CD4-positive, alpha-beta T cell (primary cell): ENCODE data around the gene NQO2. TPM values are rescaled to one million over a fixed set of nuclear protein-coding genes. Genes with fewer than 3 reads are reported as not detected.

Source experiments
- ATAC-seq: fragments of 200-7000 bp; cut with Tn5 transposase; one replicate; pipeline ENCODE4 v1.10.0; 2022; ENCODE audit warnings: mild to moderate bottlenecking; ENCODE audit not compliant: poor library complexity
- CTCF ChIA-PET: fragments of 350-600 bp; sonication (Branson Sonifier 250); formaldehyde crosslinking; loops from one replicate; lab custom pipeline; 2021; ENCODE audit warnings: antibody characterized with exemption, inconsistent platforms; lab: Charles Lee
- POLR2A ChIA-PET: fragments of 350-600 bp; sonication (Branson Sonifier 250); formaldehyde crosslinking; loops from one replicate; lab custom pipeline; 2021; ENCODE audit warnings: antibody characterized with exemption, inconsistent platforms; lab: Charles Lee
- DNase-seq, 14 experiments: peaks; one replicate each; pipeline ENCODE4 v3.0.0-alpha.2; 2013 to 2020; ENCODE audit warnings: mixed read lengths in 2 of 14
- H3K27ac ChIP-seq, 2 donors: one replicate each; pipeline versions ENCODE4 v1.5.1 to v1.7.0; 2013; ENCODE audit warnings: low read length in 2 of 2, low read depth in 1 of 2, mild to moderate bottlenecking in 1 of 2
- H3K27me3 ChIP-seq, 2 experiments: 1 replicate in 1 of 2; 2 replicates in 1 of 2; pipeline versions ENCODE4 v1.6.1 to v1.7.0; 2013; ENCODE audit warnings: low read length in 2 of 2, control low read depth in 1 of 2, mild to moderate bottlenecking in 1 of 2, moderate library complexity in 1 of 2; ENCODE audit not compliant: insufficient read depth in 2 of 2, control insufficient read depth in 1 of 2
- H3K36me3 ChIP-seq: one replicate; pipeline ENCODE4 v1.6.1; 2013; ENCODE audit warnings: low read length, control low read depth; ENCODE audit not compliant: insufficient read depth
- H3K4me1 ChIP-seq: one replicate; pipeline ENCODE4 v1.6.1; 2013; ENCODE audit warnings: low read length, control low read depth; ENCODE audit not compliant: insufficient read depth
- H3K4me3 ChIP-seq: one replicate; pipeline ENCODE4 v1.5.1; 2013; ENCODE audit warnings: mild to moderate bottlenecking, low read length, moderate library complexity
- H3K9me3 ChIP-seq, 2 experiments: 1 replicate in 1 of 2; 2 replicates in 1 of 2; pipeline versions ENCODE4 v1.6.1 to v1.7.0; 2013; ENCODE audit warnings: low read length in 2 of 2, mild to moderate bottlenecking in 2 of 2, control low read depth in 1 of 2, moderate library complexity in 1 of 2; ENCODE audit not compliant: control insufficient read depth in 1 of 2, insufficient read depth in 1 of 2
- H3K27ac Mint-ChIP-seq: one replicate; pipeline ENCODE4 v1.8.0; 2020; ENCODE audit warnings: mixed read lengths
- H3K27me3 Mint-ChIP-seq: one replicate; pipeline ENCODE4 v1.8.0; 2021; ENCODE audit warnings: mixed read lengths
- H3K36me3 Mint-ChIP-seq: one replicate; pipeline ENCODE4 v1.8.0; 2021; ENCODE audit warnings: low read depth, mixed read lengths
- H3K4me1 Mint-ChIP-seq: one replicate; pipeline ENCODE4 v1.8.0; 2021; ENCODE audit warnings: low read depth, mixed read lengths
- H3K4me3 Mint-ChIP-seq: one replicate; pipeline ENCODE4 v1.8.0; 2020; ENCODE audit warnings: mild to moderate bottlenecking, mixed read lengths
- H3K9me3 Mint-ChIP-seq: one replicate; pipeline ENCODE4 v1.8.0; 2020; ENCODE audit warnings: mixed read lengths
- intact Hi-C, 2 experiments: fragments of 100-400 bp; cut with DNase I in 1 of 2; cut with micrococcal nuclease in 1 of 2; formaldehyde crosslinking; loops; one replicate each; pipeline versions ENCODE4 v1.15.1 to v1.9.0; 2023 to 2025; cut with DNase I, micrococcal nuclease
- polyA plus RNA-seq, 2 donors: library from polyadenylated mRNA; unstranded; fragments of 120-200 nt; gene quantifications; one replicate each; pipeline ENCODE4 v1.2.1, GENCODE V29; 2013
- total RNA-seq, 174 experiments: library from RNA in 2 of 174; stranded (reverse) in 2 of 174; gene quantifications; one replicate each; pipeline ENCODE4 v1.2.3 and lab custom pipeline; 2021 to 2026
- TF ChIP-seq, protein P1 (sequence below): fragments of 200-600 bp; IDR thresholded peaks from one replicate; pipeline ENCODE4 v1.8.0; 2022; ENCODE audit warnings: antibody characterized with exemption, mild to moderate bottlenecking

Gene NQO2
- 1 to 10 TPM; 6.7 to 7.7 TPM for total RNA-seq
- 15.7 TPM for polyA plus RNA-seq (2013, experiment 1 of 2)
- polyA plus RNA-seq (2013, experiment 2 of 2): 17.1 TPM
- 6.8 to 50.3 (median 19.5) reads per million in 172 experiments for total RNA-seq (lab: John Stamatoyannopoulos, UW)

DNA sequence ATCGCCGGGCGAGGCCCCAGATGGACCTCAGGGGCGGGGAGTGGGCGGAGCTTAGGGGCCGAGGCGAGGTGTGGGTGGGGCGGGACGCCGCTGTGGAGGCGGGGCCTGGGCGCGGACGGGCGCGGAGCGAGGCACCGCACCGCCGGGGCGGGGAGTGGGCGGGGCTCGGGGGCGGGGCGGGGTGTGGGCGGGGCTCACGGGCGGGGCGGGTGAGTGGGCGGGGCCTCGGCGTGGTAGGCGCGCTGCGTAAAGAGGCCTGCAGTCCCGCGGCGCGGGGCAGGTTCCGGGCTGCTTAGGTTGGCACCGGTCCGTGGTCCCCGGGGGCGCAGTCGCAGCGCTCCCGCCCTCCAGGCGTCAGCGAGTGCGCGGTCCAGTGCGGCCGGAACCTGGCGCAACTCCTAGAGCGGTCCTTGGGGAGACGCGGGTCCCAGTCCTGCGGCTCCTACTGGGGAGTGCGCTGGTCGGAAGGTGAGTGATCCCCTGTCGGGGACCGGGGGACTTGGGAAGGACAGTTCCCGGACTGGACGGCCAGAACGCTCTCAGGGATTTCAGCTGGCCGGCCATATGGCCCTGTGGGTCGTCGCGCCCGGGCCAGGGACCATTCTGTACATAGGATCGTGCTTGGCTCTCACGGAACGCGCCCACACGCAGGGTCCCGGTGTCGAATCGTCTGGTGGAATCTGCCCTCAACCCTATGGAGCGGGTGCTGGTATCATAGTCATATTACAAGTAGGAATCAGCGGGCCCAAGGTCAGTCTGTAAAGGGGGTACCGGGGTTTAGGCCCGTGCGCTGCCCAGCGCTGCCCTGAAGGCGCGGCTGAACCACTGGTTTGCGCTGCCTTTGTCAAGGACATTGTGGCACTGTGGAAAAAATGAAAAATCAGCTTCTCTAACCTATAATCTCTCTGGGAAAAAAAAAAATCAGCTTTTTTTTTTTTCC is at the start of gene NQO2:
NQO2 (plus strand) TSS at position 277 of the 940 bp plus-strand sequence. CDS start 6,659 bp downstream, outside the sequence.
- H3K4me1 Mint-ChIP-seq: peaks cover 31% of the 10 kb centered on the region
- peak within 1 kb of the TSS; percentile 69 to 76 for H3K27ac ChIP-seq
- ChIA-PET POLR2A (interaction anchor here (1.0 to 4.2 kb wide), 14 partner anchors 10 to 158 kb away, joined by 3 to 82 read pairs (median 8); partner anchors contain the start of genes BPHL, RIPK1, SERPINB1 and TUBB2A), CTCF (interaction anchor here (0.6 to 2.6 kb wide), 6 partner anchors 10 to 110 kb away, joined by 3 to 15 read pairs (median 4); no protein-coding TSS in a partner anchor)
- H3K4me3 Mint-ChIP-seq: peak within 1 kb of the TSS; percentile 93
- intact Hi-C loops: loop anchor here (1.0 to 2.0 kb wide), 4 partner anchors 23 to 63 kb away; no protein-coding TSS in a partner anchor
- H3K9me3 Mint-ChIP-seq: no peaks in the 10 kb centered on the region
- TF ChIP-seq, protein P1, sequence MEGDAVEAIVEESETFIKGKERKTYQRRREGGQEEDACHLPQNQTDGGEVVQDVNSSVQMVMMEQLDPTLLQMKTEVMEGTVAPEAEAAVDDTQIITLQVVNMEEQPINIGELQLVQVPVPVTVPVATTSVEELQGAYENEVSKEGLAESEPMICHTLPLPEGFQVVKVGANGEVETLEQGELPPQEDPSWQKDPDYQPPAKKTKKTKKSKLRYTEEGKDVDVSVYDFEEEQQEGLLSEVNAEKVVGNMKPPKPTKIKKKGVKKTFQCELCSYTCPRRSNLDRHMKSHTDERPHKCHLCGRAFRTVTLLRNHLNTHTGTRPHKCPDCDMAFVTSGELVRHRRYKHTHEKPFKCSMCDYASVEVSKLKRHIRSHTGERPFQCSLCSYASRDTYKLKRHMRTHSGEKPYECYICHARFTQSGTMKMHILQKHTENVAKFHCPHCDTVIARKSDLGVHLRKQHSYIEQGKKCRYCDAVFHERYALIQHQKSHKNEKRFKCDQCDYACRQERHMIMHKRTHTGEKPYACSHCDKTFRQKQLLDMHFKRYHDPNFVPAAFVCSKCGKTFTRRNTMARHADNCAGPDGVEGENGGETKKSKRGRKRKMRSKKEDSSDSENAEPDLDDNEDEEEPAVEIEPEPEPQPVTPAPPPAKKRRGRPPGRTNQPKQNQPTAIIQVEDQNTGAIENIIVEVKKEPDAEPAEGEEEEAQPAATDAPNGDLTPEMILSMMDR: no peak
- H3K27me3 Mint-ChIP-seq: no peaks in the 10 kb centered on the region
- peaks cover 26% of the 10 kb centered on the region for H3K36me3 Mint-ChIP-seq
- DNase-seq: peak; percentile 82 to 96 (median 90)
- peaks cover 5% of the 10 kb centered on the region for H3K36me3 ChIP-seq
- no peaks in the 10 kb centered on the region for H3K9me3 ChIP-seq
- H3K4me1 ChIP-seq: peaks cover 32% of the 10 kb centered on the region
- H3K27me3 ChIP-seq: no peaks in the 10 kb centered on the region
- peak within 1 kb of the TSS; percentile 93 for H3K27ac Mint-ChIP-seq
- peak within 1 kb of the TSS; percentile 93 for H3K4me3 ChIP-seq
- ATAC-seq: peak; percentile 69

DNA sequence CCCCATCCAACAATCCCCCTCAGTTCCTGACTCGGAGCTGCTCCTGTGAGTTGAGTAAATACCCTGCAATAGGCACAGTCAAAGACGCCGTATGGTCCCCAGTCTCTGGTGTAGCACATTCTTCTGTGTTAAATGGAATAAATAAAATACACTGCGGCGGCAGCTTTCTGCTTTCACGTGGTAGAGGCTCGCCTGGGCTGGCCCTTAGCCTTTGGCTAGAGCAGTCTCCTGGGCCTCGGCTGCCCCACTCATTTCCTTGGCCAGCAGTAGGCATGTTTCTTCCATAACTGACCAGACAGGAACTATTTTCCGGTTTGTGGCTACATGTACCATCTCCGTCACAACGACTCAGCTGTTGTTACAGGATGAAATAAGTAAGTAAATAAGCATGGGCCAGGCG is 49.0 kb upstream of the NQO2 start:
- Mint-ChIP-seq H3K4me1 (no peaks in the 10 kb centered on the region), H3K27ac (no peak overlapping the region), H3K36me3 (no peaks in the 10 kb centered on the region), H3K9me3 (no peaks in the 10 kb centered on the region), H3K4me3 (no peak overlapping the region), H3K27me3 (no peaks in the 10 kb centered on the region)
- TF ChIP-seq, protein P1: no peak
- ATAC-seq (no peak), DNase-seq (no peak)
- H3K4me3 ChIP-seq: no peak overlapping the region
- H3K4me1 ChIP-seq: peaks cover 10% of the 10 kb centered on the region
- H3K27me3 ChIP-seq: no peaks in the 10 kb centered on the region
- H3K9me3 ChIP-seq: peaks cover 0 to 7% of the 10 kb centered on the region in 2 experiments
- no peak overlapping the region for H3K27ac ChIP-seq
- POLR2A ChIA-PET: interaction anchor here (1.4 kb wide), 1 partner anchor 21 kb away, joined by 3 read pairs; the partner anchor contains the start of gene SERPINB6
- CTCF ChIA-PET: no interaction called here
- peaks cover 16% of the 10 kb centered on the region for H3K36me3 ChIP-seq
- intact Hi-C loops: loop anchor here in 1 of 2 experiments (5.0 kb wide), 1 partner anchor 37 kb away; no protein-coding TSS in a partner anchor

DNA sequence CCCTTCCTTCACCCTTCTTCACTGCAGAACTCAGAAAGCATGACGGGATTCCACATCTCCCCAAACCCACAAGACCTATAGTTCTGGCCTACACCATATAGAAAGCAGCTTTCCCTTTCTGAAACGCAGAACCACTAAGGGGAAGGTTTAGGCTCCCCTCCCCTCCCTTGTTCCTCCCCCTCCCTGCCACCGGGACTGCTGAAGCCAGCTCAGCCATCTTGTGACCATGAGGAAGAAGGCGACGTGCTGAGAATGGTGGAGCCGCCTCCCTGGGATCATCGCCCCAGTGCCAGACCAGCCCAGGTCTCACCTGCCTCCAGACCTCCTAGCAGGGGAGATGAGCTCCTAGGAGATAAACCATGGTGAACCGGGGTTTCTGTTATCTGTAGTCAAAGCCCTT is 48.0 kb upstream of the NQO2 start:
- H3K36me3 ChIP-seq: peaks cover 16% of the 10 kb centered on the region
- H3K4me3 ChIP-seq: no peak overlapping the region
- TF ChIP-seq, protein P1: no peak
- DNase-seq (peak in 3 of 14 experiments; percentile 23 to 58 (median 57)), ATAC-seq (no peak)
- peaks cover 10% of the 10 kb centered on the region for H3K4me1 ChIP-seq
- Mint-ChIP-seq H3K36me3 (no peaks in the 10 kb centered on the region), H3K9me3 (no peaks in the 10 kb centered on the region), H3K4me1 (no peaks in the 10 kb centered on the region), H3K4me3 (no peak overlapping the region), H3K27me3 (no peaks in the 10 kb centered on the region), H3K27ac (no peak overlapping the region)
- intact Hi-C loops: loop anchor here (1.0 to 5.0 kb wide), 2 partner anchors 36 to 38 kb away; no protein-coding TSS in a partner anchor
- H3K27me3 ChIP-seq: no peaks in the 10 kb centered on the region
- POLR2A ChIA-PET: interaction anchor here (0.8 to 3.6 kb wide), 5 partner anchors 9 to 38 kb away, joined by 3 to 31 read pairs (median 7); no protein-coding TSS in a partner anchor
- no peak overlapping the region for H3K27ac ChIP-seq
- peaks cover 0 to 7% of the 10 kb centered on the region in 2 experiments for H3K9me3 ChIP-seq
- CTCF ChIA-PET: interaction anchor here (1.0 to 1.6 kb wide), 3 partner anchors 36 to 110 kb away, joined by 4 to 9 read pairs (median 5); partner anchors contain the start of gene SERPINB1
